GM18868 (cell line): ENCODE data around the gene CEP250.
A peak's percentile ranks its signal among the peaks of the same experiment; 100 is the strongest.

Experiments
- ATAC-seq: cut with Tn5 transposase; IDR thresholded peaks from one replicate; pipeline ENCODE4 v1.9.1; 2021; ENCODE audit warnings: mild to moderate bottlenecking, moderate library complexity; ENCODE audit not compliant: unreplicated experiment

CEP250 gene

DNA sequence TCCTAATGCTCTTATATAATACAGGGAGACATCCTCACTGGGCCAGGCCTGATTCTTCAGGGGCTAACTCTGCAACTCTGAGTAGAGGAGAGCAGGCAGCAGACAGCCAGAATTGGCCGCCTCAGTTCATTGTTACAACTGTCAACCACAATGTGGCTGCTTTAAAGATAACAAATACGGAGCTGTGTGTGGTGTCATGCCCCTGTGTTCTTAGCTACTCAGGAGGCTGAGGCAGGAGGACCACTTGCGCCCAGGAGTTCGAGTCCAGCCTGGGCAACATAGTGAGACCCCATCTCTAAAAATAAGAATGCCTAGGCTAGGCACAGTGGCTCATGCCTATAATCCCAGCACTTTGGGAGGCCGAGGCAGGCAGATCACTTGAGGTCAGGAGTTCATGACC is 34.3 kb downstream of the CEP250 start:
- ATAC-seq, result no peak

DNA sequence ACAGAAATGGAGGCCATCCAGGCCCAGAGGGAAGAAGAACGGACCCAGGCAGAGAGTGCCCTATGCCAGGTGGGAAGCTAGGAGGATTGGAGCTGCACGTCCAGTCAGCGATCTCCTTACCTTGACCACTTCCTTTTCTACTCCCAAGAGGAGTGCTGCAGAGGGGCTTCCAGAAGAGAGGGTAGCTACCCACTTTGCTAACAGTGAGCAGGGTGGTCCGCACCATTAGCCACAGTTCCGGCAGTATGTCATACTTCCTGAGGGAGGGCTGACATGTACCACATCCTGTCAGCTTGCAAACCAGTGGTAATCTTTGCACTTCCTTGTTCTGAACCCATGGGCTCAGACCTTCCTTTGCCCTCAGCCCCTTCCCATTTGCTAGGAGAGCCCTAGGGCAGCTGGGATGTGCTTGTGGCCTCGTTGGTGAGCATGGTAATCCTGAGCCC is 35.4 kb downstream of the CEP250 start:
- peak; percentile 97 for ATAC-seq

DNA sequence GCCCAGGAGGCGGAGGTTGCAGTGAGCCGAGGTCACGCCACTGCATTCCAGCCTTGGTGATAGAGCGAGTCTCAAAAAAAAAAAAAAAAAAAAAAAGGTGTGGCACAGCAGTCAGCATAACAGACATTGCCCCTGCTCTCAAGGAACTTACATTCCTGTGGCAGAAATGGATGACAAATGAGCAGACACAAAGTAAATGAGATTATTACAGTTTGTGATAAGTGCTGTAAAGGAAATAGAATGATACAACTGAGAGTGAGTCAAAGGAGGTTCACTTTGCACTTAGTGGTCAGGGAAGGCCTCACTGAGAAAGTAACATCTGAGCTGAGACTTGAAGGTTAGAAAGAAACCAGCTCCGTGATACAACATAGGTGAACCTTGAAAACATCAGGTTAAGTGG is 36.4 kb downstream of the CEP250 start:
- no peak for ATAC-seq

DNA sequence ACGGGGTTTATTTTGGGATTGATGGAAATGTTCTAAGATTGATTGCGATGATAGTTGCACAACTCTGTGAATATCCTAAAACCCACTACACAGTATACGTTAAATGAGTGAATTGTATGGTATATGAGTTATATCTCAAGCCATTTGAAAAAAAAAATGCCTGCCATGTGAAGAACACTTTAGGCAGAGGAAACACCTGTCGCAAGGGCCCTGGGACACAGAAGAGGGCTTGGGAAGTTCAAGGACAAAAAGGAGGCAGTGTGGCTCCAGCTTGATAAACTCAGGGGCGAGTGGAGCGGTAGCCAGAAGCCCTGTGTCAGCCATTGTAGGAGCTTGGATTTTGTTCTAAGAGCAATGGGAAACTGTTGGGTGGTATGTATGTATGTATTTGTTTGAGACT is 37.0 kb downstream of the CEP250 start:
- no peak for ATAC-seq

DNA sequence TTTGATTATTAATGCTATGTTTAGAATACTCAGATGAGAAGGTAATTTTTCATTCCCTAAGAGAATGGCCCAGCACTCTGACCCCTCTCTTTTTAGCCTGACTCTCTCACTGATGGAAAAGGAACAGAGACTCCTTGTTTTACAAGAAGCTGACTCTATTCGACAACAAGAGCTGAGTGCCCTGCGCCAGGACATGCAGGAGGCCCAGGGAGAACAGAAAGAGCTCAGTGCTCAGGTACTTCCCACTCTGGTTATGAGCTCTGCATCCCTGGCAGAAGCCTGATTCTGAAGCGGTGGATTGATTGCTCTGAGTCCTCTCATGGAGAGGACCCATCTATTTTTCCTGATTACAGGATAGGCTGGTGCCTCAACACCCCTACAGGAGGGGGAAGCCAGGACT is 41.1 kb downstream of the CEP250 start:
- no peak for ATAC-seq

DNA sequence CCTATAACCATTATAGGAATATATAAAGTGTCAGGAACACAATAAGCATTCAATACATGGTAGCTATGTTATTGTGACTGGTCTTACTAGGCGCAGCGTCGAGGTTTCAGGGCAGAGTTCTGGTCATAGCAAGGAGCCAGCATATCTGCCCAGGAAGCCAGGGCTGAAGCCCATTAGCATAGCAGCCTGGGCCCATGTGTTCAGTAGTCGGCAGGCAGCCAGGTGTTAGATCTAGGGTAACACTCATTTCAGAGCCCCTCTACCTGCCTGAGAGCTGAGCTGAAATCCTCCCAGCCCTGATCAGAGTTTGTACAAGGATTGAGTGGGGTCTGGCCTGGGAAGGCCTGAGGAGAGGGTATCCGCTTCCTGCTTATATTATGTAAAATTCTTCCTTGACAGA is 41.9 kb downstream of the CEP250 start:
- ATAC-seq, result no peak

DNA sequence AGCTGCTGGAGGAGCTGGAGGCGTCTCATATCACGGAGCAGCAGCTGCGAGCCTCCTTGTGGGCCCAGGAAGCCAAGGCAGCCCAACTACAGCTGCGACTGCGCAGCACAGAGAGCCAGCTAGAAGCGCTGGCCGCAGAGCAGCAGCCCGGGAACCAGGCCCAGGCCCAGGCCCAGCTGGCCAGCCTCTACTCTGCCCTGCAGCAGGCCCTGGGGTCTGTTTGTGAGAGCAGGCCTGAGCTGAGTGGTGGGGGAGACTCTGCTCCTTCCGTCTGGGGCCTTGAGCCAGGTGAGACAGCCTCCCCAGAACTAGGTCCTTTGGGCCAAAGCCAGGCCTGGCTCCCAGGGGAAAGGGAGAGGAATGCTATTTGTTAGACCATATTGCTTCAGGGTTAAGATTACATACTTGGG is 42.4 kb downstream of the CEP250 start:
- ATAC-seq, result no peak

DNA sequence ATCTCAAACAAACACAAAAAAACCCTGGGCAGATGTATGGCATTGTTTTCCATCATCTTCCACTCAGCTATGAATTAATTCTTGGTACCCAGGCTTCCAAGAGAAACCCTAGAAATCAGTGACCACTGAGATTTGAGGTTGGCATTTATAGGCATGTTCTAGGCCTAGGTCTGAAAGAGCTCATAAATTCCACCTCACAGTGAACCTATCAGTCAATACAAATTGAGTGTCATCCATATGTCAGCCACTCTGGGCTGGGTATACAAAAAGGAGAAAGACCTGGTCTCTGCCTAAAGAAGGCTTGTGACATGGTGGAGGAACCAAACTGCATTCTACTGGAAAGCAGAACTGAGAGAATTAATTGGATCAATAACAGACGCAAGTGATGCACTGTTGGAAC is 43.9 kb downstream of the CEP250 start:
- ATAC-seq, result no peak

DNA sequence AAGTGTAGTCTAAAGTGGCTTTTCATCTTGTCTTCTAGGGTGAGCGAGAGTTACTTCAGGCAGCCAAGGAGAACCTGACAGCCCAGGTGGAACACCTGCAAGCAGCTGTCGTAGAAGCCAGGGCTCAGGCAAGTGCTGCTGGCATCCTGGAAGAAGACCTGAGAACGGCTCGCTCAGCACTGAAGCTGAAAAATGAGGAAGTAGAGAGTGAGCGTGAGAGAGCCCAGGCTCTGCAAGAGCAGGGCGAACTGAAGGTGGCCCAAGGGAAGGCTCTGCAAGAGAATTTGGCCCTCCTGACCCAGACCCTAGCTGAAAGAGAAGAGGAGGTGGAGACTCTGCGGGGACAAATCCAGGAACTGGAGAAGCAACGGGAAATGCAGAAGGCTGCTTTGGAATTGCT is 47.0 kb downstream of the CEP250 start:
- ATAC-seq, result peak; percentile 67

DNA sequence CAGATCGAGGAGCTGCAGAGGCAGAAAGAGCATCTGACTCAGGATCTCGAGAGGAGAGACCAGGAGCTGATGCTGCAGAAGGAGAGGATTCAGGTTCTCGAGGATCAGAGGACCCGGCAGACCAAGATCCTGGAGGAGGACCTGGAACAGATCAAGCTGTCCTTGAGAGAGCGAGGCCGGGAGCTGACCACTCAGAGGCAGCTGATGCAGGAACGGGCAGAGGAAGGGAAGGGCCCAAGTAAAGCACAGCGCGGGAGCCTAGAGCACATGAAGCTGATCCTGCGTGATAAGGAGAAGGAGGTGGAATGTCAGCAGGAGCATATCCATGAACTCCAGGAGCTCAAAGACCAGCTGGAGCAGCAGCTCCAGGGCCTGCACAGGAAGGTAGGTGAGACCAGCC is 47.9 kb downstream of the CEP250 start:
- no peak for ATAC-seq

DNA sequence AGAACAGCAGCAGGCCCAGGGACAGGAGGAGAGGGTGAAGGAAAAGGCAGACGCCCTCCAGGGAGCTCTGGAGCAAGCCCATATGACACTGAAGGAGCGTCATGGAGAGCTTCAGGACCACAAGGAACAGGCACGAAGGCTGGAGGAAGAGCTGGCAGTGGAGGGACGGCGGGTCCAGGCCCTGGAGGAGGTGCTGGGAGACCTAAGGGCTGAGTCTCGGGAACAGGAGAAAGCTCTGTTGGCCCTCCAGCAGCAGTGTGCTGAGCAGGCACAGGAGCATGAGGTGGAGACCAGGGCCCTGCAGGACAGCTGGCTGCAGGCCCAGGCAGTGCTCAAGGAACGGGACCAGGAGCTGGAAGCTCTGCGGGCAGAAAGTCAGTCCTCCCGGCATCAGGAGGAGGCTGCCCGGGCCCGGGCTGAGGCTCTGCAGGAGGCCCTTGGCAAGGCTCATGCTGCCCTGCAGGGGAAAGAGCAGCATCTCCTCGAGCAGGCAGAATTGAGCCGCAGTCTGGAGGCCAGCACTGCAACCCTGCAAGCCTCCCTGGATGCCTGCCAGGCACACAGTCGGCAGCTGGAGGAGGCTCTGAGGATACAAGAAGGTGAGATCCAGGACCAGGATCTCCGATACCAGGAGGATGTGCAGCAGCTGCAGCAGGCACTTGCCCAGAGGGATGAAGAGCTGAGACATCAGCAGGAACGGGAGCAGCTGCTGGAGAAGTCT is 48.6 kb downstream of the CEP250 start:
- no peak for ATAC-seq

DNA sequence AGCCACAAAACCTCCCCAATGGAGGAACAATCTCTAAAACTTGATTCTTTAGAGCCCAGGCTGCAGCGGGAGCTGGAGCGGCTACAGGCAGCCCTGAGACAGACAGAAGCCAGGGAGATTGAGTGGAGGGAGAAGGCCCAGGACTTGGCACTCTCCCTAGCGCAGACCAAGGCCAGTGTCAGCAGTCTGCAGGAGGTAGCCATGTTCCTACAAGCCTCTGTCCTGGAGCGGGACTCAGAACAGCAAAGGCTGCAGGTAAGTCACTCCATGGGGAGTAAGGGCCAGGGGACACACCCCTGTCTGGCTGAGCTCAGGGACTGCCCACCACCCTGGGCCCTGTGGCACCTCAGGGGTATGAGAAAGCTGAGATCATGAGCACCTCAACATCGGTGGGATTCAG is 49.4 kb downstream of the CEP250 start:
- no peak for ATAC-seq

DNA sequence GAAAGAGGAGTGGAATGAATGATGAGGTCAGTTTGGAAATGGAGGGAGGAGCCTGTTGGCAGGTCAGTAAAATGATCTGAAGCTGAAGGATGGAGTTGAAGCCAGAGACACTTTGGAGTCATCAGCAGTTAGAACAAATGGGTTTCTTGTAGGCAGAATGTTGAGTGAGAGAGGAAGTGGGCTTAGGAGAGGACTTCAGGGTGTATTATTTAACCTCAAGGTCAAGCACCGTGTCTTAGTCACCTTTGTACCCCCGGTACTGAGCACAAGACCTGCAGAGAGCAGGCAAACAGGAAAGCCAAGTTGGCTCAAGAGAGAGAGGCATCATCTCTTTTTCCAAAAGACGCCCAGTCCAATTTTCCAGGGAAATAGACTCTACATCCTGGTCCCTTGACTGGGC is 50.8 kb downstream of the CEP250 start:
- no peak for ATAC-seq

DNA sequence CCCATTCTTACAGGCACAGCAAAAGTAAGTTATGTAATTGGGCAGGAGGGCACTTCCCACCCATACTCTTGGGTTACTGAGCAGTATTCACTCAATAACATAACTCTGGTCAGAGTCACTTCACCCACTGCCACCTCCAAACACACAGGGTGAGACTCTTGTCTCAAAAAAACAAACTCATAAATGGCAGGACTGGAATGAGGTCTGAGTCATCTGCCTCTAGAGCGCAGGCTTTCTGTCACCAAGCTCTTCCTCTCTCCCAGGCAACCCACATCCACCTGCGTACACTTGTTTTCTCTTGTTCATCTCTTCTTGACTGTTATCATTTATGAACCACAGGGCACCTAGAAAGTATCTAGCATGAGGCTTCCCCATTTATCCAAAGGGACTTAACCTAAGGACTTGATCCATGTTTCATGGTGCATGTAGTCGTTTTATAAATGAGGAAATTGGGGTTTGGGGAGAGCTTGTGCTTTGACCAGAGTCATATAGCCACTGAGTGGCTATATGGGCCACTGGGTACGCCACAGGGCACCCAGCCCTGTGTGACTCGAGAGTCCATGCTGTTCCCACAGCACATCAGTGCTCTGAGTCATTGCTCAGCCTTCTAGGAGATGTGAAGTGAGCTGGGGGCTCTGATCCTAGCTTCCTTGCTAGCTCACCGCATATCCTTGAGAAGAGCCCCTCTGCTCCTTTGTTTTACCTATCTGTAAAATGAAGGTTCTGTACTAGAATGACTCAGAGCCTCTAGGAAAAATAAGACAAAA is 51.7 kb downstream of the CEP250 start:
- ATAC-seq, result no peak

DNA sequence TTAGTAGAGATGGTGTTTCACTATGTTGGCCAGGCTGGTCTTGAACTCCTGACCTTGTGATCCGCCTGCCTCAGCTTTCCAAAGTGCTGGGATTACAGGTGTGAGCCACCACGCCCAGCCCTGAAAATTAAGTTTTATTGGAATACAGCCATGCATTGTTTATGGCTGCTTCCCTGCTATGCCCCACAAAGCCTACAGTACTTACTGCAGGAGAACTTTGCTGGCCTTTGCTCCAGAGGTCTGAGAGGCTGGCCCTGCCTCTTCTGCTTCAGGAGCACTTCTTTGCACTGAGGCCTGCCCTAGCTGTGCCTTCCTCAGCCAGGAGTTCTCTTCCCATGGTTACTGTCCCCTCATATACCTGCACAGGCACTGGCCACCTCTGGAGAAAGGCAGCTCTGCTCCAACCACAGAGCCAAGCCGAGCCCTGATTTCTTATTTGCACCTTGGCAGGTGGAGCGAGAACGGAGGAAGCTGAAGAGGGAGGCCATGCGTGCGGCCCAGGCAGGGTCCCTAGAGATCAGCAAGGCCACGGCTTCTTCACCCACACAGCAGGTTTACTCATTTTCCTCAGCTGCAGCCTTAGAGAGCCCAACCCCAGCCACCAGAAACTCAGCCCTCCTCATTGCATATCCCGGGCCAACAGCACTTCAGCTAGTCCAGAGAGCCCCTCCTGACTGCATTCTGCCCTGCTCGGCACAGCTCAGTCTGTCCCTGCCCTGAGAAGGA is 53.3 kb downstream of the CEP250 start:
- ATAC-seq, result no peak

DNA sequence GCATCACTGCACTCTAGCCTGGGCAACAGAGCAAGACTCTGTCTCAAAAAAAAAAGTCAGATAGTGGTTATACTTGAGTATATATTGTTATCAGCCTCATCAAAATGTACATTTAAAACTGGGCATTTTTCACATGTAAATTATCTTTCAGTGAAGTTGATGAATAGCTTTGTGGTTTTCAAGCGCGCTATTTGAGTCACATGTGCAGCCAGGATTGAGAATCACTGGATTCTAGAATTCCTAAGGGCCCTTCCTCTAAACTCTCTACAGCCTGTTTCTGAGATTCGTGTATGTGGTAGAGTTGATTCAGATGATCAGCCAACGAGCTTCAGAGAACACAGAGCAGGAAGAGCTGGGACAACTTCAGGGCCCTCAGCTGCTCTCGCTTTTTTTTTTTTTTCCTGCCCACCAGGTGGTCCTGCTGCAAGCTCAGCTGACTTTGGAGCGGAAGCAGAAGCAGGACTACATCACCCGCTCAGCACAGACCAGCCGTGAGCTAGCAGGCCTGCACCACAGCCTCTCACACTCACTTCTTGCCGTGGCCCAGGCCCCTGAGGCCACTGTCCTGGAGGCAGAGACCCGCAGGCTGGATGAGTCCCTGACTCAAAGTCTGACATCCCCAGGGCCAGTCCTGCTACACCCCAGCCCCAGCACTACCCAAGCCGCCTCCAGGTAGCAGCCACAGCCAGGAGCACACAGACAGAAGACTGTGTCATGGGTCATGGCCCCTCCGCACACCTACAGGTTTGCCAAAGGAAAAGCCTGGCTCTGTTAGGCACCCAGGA is 55.7 kb downstream of the CEP250 start:
- no peak for ATAC-seq

DNA sequence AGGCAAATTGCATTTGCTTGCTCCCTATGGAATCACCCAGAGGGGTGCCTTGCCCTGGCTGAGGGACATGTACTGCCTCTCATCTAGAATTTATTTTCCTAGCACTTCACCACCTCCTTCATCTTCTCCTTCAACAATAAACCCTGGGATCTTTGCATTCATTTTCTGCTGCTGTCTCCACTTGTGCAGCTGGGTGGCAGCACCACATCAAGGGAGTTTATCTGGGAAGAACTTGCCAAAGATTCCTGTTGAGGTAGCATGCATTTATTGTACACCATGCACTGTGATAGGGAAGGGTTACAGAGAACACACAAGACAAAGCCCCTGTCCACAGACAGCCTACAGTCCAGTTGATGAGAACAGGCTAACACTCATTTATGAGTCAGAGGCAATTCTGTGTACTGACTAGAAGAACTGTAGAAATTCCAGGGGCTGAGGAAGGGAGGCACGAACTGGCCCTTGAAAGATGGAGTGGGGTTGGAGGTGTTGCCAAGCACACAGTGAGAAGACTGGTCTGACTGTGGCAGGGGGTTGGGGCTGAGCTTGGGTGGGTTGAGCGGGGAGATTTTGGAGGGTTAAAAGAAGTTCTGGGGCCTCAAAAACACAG is 56.5 kb downstream of the CEP250 start:
- ATAC-seq, result no peak

DNA sequence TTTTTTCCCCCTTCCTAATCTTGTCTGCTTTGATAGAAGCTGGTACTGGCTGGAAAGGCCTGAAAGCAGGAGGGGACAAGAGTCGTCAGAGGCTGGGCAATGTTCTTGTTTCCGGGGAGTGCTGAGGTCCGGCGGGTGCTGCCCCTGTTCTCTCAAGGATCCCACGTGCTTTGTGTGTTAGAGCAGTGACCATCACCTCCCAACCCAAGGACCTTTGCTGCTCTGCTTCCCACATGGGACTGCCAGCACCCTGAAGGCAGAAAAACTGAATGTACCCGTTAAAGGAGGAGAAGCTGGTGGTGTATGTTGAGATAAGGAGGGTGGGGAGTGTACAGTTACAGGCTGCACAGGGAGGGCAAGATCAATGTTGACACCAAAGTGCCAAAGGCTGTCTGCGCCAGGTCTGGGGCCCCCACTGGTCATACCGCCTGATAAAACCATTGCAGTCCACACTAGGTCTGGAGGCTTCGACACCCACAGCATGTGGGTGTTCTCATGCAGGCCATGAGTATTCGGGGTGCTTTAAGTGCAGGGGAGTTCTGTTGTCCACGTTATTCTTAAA is 59.1 kb downstream of the CEP250 start:
- ATAC-seq, result no peak

DNA sequence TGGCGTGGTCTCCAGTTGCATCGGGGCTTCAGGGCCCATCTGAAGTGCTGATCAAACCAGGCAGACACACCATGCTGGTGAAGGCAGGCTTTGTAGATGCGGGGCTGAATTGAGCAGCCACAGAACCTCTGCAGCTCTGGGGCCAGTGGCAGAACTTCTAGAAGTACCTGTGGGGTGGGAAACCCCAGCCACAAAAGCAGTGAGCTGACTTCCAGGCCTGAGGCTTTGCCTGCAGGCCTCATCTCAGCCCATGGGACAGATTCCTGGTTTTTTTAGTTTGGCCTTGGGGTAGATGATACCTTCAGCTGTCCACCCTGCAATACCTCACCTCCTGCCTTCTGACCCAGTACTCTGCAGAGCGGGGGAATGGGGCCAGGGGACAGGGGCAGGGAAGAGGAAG is 59.9 kb downstream of the CEP250 start:
- ATAC-seq, result no peak

DNA sequence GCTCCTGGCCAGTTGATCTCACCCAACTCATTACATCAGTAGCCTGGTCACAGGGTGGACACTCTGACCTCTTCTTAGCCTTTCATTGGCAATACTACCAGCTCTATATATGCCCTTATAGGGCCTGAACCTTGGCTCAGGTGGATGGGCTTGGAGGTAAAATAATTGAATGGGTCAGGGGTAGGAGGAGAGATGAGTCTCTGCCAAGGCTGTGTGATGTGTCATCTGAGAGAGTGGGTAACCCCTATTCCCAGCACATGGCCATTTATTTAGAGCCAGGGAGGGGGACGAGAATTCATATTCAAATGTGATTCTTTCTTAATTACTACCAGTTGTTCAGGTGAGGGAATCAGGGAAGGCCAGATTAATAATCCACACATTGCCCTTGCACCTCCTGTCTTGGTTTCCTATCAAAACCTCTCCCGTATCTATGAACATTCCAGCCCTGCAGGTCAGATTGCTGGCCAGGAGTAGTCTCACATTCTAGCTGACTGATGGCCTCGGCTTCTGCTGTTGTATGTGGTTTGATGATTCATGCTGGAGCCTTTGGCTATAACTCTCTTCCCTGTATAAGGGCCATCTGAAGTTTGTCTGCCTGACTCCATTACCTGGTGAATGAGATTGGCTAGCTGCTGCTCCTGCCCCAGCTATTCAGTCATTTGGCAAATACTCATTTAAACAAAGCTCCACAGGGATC is 60.7 kb downstream of the CEP250 start:
- ATAC-seq, result no peak
